HEK293 (cell line): ENCODE measurements around the gene CD2AP.

ENCODE experiments used
- CTCF ChIA-PET: fragments of 350-600 bp; formaldehyde crosslinking; extraction: SDS; loops from one replicate; lab custom pipeline; 2021; ENCODE audit warnings: antibody characterized with exemption; lab: Yijun Ruan, JAX
- POLR2A ChIA-PET: fragments of 300-600 bp; formaldehyde crosslinking; extraction: SDS; loops from one replicate; lab custom pipeline; 2020; ENCODE audit warnings: antibody characterized with exemption, inconsistent platforms; lab: Yijun Ruan, JAX
- H3K27ac ChIP-seq: fragments of 200-500 bp; sonication (Bioruptor generic); 2 replicates; pipeline ENCODE4 v1.5.1; 2014; ENCODE audit warnings: low read depth, low read length, control low read depth, inconsistent platforms; ENCODE audit errors: extremely low read depth
- H3K36me3 ChIP-seq, 2 experiments: fragments of 200-500 bp in 1 of 2; sonication (Bioruptor generic) in 1 of 2; 1 replicate in 1 of 2; 2 replicates in 1 of 2; pipeline ENCODE4 v1.5.1; 2014 to 2017; ENCODE audit warnings: inconsistent platforms in 2 of 2, low read length in 2 of 2; ENCODE audit not compliant: control insufficient read depth in 2 of 2, insufficient read depth in 1 of 2
- H3K4me1 ChIP-seq: fragments of 200-500 bp; sonication (Bioruptor generic); 2 replicates; pipeline ENCODE4 v1.5.1; 2014; ENCODE audit warnings: mild to moderate bottlenecking, low read length, inconsistent platforms; ENCODE audit not compliant: control insufficient read depth, insufficient read depth
- H3K4me3 ChIP-seq: 2 replicates; pipeline ENCODE4 v1.5.1; 2011; ENCODE audit warnings: low read depth, mild to moderate bottlenecking, control low read depth, low read length, moderate library complexity
- H3K9me3 ChIP-seq: fragments of 200-500 bp; sonication (Bioruptor generic); 2 replicates; pipeline ENCODE4 v1.5.1; 2014; ENCODE audit warnings: low read depth, low read length, inconsistent platforms; ENCODE audit not compliant: control insufficient read depth, insufficient read depth
- BCL11B ChIP-seq: fragments of 450-650 bp; formaldehyde crosslinking; IDR thresholded peaks from 2 replicates; pipeline ENCODE4 v1.5.1; 2016; ENCODE audit warnings: low read depth, missing biosample characterization, missing genetic modification characterization
- GLIS1 ChIP-seq: fragments of 450-650 bp; formaldehyde crosslinking; IDR thresholded peaks from 2 replicates; pipeline ENCODE4 v1.5.1; 2016; ENCODE audit warnings: missing biosample characterization, missing genetic modification characterization
- HOXA7 ChIP-seq: sonication (generic); formaldehyde crosslinking; IDR thresholded peaks from 2 replicates; pipeline ENCODE4 v1.8.1; 2022; ENCODE audit warnings: missing genetic modification reagents, borderline replicate concordance
- KLF7 ChIP-seq: fragments of 450-650 bp; formaldehyde crosslinking; IDR thresholded peaks from 2 replicates; pipeline ENCODE4 v1.5.1; 2016; ENCODE audit warnings: missing biosample characterization, missing genetic modification characterization, borderline replicate concordance
- MZF1 ChIP-seq: fragments of 450-650 bp; formaldehyde crosslinking; IDR thresholded peaks from 2 replicates; pipeline ENCODE4 v1.5.1; 2017; ENCODE audit warnings: missing biosample characterization, missing genetic modification characterization, borderline replicate concordance
- PRDM1 ChIP-seq: fragments of 450-650 bp; formaldehyde crosslinking; IDR thresholded peaks from 2 replicates; pipeline ENCODE4; 2016; ENCODE audit warnings: missing biosample characterization, missing genetic modification characterization
- SP7 ChIP-seq: fragments of 450-650 bp; formaldehyde crosslinking; IDR thresholded peaks from 2 replicates; pipeline ENCODE4 v1.5.1; 2016; ENCODE audit warnings: missing biosample characterization, missing genetic modification characterization
- YY2 ChIP-seq: fragments of 450-650 bp; formaldehyde crosslinking; IDR thresholded peaks from 2 replicates; pipeline ENCODE4 v1.5.1; 2016; ENCODE audit warnings: missing biosample characterization, missing genetic modification characterization
- ZBTB48 ChIP-seq: fragments of 450-650 bp; formaldehyde crosslinking; IDR thresholded peaks from 2 replicates; pipeline ENCODE4 v1.5.1; 2016; ENCODE audit warnings: missing biosample characterization, missing genetic modification characterization
- ZNF132 ChIP-seq: fragments of 450-650 bp; formaldehyde crosslinking; IDR thresholded peaks from 2 replicates; pipeline ENCODE4 v1.5.1; 2017; ENCODE audit warnings: missing biosample characterization, missing genetic modification characterization, borderline replicate concordance
- ZNF175 ChIP-seq: fragments of 450-650 bp; formaldehyde crosslinking; IDR thresholded peaks from 2 replicates; pipeline ENCODE4 v1.5.1; 2016; ENCODE audit warnings: missing biosample characterization, missing genetic modification characterization
- ZNF292 ChIP-seq: fragments of 450-650 bp; formaldehyde crosslinking; IDR thresholded peaks from 2 replicates; pipeline ENCODE4 v1.5.1; 2016; ENCODE audit warnings: low read depth, missing biosample characterization, missing genetic modification characterization, borderline replicate concordance
- ZNF510 ChIP-seq: fragments of 450-650 bp; formaldehyde crosslinking; IDR thresholded peaks from 2 replicates; pipeline ENCODE4 v1.5.1; 2018; ENCODE audit warnings: mild to moderate bottlenecking, missing genetic modification characterization, missing biosample characterization; ENCODE audit not compliant: insufficient replicate concordance
- ZNF514 ChIP-seq: fragments of 450-650 bp; formaldehyde crosslinking; IDR thresholded peaks from 2 replicates; pipeline ENCODE4 v1.5.1; 2016; ENCODE audit warnings: missing biosample characterization, missing genetic modification characterization
- ZNF521 ChIP-seq: fragments of 450-650 bp; formaldehyde crosslinking; IDR thresholded peaks from 2 replicates; pipeline ENCODE4 v1.5.1; 2017; ENCODE audit warnings: missing biosample characterization, mild to moderate bottlenecking, missing genetic modification characterization
- ZNF561 ChIP-seq: fragments of 450-650 bp; IDR thresholded peaks from 2 replicates; pipeline ENCODE4 v1.5.1; 2018; ENCODE audit warnings: missing biosample characterization, missing genetic modification characterization, borderline replicate concordance
- ZNF654 ChIP-seq: fragments of 450-650 bp; formaldehyde crosslinking; IDR thresholded peaks from 2 replicates; pipeline ENCODE4 v1.5.1; 2016; ENCODE audit warnings: low read depth, missing biosample characterization, missing genetic modification characterization
- ZNF830 ChIP-seq: fragments of 450-650 bp; IDR thresholded peaks from 2 replicates; pipeline ENCODE4 v1.5.0; 2018; ENCODE audit warnings: missing biosample characterization, missing genetic modification characterization, low read depth, mild to moderate bottlenecking, moderate library complexity
- TF ChIP-seq, protein P1 (sequence below): fragments of 450-650 bp; formaldehyde crosslinking; conservative IDR thresholded peaks from 2 replicates; pipeline ENCODE4 v1.5.1; 2016; ENCODE audit warnings: low read depth, missing biosample characterization, missing genetic modification characterization
- TF ChIP-seq, protein P2 (sequence below): fragments of 450-650 bp; formaldehyde crosslinking; IDR thresholded peaks from 2 replicates; pipeline ENCODE4 v1.5.1; 2017; ENCODE audit warnings: missing biosample characterization, missing genetic modification characterization
- TF ChIP-seq, protein P3 (sequence below): fragments of 450-650 bp; formaldehyde crosslinking; IDR thresholded peaks from 2 replicates; pipeline ENCODE4 v1.5.1; 2017; ENCODE audit warnings: missing biosample characterization, missing genetic modification characterization
- TF ChIP-seq, protein P4 (sequence below): fragments of 450-650 bp; formaldehyde crosslinking; IDR thresholded peaks from 2 replicates; pipeline ENCODE4; 2016; ENCODE audit warnings: missing biosample characterization, missing genetic modification characterization
- TF ChIP-seq, protein P5 (sequence below): fragments of 450-650 bp; formaldehyde crosslinking; IDR thresholded peaks from 2 replicates; pipeline ENCODE4 v1.5.1; 2016; ENCODE audit warnings: missing biosample characterization, missing genetic modification characterization

CD2AP gene

DNA sequence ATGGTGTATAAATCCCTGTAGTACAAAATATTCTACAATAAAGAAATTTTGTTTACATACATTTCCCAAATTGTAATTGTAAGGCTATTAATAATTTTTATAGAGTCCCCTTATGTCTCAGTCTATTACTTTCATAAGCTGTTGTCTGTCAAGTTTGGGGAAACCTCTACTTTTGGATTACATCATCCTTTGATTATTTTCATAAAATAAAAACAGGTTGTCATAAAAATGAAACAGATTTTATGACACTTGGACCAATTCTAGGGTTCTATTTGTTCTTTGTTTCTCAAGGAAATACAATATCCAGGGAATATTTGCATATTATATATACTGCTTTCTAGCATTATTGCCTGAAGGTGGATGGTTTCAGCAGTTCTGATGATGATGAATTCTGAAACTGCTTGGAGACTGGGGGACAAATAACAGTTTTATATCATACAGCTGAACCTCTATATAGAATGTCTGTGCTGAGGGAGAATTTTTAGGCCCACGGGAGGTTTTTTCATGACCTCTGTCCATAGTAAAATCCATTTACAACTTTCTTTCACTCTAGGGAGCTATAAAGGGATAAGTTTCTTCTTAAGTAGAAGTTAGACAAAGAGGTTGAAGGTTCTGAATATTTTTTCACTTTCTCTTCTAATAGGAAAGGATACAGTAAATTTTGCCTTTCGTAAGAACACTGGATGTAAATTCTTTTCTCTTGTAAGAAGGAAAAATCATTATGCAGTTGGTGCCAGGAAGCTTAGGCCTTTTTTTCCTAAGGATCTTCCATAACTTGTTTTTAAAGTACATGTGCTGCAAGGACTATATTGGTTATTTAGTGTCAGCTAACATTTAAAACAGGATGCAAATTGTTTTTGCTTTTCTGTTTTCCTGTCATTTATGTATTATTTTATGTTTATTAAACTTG, 58.0 kb downstream of the CD2AP start (continued):
- TF ChIP-seq, protein P1, sequence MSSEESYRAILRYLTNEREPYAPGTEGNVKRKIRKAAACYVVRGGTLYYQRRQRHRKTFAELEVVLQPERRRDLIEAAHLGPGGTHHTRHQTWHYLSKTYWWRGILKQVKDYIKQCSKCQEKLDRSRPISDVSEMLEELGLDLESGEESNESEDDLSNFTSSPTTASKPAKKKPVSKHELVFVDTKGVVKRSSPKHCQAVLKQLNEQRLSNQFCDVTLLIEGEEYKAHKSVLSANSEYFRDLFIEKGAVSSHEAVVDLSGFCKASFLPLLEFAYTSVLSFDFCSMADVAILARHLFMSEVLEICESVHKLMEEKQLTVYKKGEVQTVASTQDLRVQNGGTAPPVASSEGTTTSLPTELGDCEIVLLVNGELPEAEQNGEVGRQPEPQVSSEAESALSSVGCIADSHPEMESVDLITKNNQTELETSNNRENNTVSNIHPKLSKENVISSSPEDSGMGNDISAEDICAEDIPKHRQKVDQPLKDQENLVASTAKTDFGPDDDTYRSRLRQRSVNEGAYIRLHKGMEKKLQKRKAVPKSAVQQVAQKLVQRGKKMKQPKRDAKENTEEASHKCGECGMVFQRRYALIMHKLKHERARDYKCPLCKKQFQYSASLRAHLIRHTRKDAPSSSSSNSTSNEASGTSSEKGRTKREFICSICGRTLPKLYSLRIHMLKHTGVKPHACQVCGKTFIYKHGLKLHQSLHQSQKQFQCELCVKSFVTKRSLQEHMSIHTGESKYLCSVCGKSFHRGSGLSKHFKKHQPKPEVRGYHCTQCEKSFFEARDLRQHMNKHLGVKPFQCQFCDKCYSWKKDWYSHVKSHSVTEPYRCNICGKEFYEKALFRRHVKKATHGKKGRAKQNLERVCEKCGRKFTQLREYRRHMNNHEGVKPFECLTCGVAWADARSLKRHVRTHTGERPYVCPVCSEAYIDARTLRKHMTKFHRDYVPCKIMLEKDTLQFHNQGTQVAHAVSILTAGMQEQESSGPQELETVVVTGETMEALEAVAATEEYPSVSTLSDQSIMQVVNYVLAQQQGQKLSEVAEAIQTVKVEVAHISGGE (tag by site-specific recombination), result no peak
- TF ChIP-seq, protein P2, sequence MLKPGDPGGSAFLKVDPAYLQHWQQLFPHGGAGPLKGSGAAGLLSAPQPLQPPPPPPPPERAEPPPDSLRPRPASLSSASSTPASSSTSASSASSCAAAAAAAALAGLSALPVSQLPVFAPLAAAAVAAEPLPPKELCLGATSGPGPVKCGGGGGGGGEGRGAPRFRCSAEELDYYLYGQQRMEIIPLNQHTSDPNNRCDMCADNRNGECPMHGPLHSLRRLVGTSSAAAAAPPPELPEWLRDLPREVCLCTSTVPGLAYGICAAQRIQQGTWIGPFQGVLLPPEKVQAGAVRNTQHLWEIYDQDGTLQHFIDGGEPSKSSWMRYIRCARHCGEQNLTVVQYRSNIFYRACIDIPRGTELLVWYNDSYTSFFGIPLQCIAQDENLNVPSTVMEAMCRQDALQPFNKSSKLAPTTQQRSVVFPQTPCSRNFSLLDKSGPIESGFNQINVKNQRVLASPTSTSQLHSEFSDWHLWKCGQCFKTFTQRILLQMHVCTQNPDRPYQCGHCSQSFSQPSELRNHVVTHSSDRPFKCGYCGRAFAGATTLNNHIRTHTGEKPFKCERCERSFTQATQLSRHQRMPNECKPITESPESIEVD (tag by site-specific recombination), result peak; percentile 83
- TF ChIP-seq PRDM1 (tag by site-specific recombination), result 0 out of 2 replicates have a peak, but pooled peaks have one; percentile 11

DNA sequence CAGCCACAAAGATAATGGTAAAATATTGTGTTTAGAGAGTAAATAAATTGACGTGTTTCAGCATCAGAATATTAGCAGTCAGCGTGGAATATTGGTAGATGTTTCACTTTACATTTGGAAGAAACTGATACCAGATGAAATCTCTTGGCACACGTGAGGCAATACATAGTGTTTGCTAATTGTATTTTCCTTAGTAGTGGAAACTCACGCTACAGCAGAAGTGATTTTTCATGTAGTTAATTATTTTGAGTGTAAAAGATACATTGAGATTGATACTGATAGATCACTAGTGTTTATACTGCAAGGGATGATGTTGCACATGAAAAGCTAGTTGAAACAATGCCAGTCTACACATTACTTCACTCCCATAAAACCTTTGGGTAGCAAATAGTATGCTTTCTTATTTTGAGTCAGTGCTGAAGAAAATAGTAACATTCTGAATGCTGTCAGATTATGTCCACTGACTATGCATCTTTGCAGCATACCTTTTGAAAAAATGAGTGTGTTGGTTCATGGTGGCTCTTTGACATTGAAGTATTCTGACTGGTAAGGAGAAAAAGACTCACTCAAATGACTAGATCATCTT, 59.3 kb downstream of the CD2AP start:
- no peak overlapping the region for H3K4me3 ChIP-seq
- no peaks in the 10 kb centered on the region for H3K9me3 ChIP-seq
- peaks cover 30% of the 10 kb centered on the region for H3K4me1 ChIP-seq
- H3K27ac ChIP-seq, result no peak overlapping the region
- peaks cover 0 to 4% of the 10 kb centered on the region in 2 experiments; a peak in 2 of 3 replicates for H3K36me3 ChIP-seq
- ChIA-PET POLR2A (no interaction called here), CTCF (interaction anchor here (0.7 kb wide), 1 partner anchor 123 kb away, joined by 4 read pairs; no protein-coding TSS in a partner anchor)
- TF ChIP-seq BCL11B (tag by site-specific recombination), result no peak
- TF ChIP-seq ZBTB48 (tag by site-specific recombination), result no peak
- TF ChIP-seq ZNF514 (tag by site-specific recombination), result no peak
- no peak for TF ChIP-seq ZNF132 (tag by site-specific recombination)
- TF ChIP-seq, protein P2 (tag by site-specific recombination), result peak; percentile 95
- TF ChIP-seq ZNF292 (tag by site-specific recombination), result no peak
- TF ChIP-seq ZNF654, result 0 out of 2 replicates have a peak, but pooled peaks have one; percentile 9
- TF ChIP-seq ZNF830 (tag by site-specific recombination), result no peak
- TF ChIP-seq ZNF561, result peak; percentile 38; the same call in 1 of the 2 replicates
- TF ChIP-seq MZF1 (tag by site-specific recombination), result 0 out of 2 replicates have a peak, but pooled peaks have one; percentile 50
- no peak for TF ChIP-seq ZNF175 (tag by site-specific recombination)
- TF ChIP-seq ZNF521 (tag by site-specific recombination), result no peak
- TF ChIP-seq, protein P3, sequence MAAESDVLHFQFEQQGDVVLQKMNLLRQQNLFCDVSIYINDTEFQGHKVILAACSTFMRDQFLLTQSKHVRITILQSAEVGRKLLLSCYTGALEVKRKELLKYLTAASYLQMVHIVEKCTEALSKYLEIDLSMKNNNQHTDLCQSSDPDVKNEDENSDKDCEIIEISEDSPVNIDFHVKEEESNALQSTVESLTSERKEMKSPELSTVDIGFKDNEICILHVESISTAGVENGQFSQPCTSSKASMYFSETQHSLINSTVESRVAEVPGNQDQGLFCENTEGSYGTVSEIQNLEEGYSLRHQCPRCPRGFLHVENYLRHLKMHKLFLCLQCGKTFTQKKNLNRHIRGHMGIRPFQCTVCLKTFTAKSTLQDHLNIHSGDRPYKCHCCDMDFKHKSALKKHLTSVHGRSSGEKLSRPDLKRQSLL (tag by site-specific recombination), result no peak
- TF ChIP-seq SP7 (tag by site-specific recombination), result no peak
- TF ChIP-seq ZNF510 (tag by site-specific recombination), result no peak
- TF ChIP-seq HOXA7 (CRISPR knock-in tag), result no peak
- TF ChIP-seq KLF7 (tag by site-specific recombination), result no peak
- TF ChIP-seq YY2 (tag by site-specific recombination), result no peak
- TF ChIP-seq, protein P4, sequence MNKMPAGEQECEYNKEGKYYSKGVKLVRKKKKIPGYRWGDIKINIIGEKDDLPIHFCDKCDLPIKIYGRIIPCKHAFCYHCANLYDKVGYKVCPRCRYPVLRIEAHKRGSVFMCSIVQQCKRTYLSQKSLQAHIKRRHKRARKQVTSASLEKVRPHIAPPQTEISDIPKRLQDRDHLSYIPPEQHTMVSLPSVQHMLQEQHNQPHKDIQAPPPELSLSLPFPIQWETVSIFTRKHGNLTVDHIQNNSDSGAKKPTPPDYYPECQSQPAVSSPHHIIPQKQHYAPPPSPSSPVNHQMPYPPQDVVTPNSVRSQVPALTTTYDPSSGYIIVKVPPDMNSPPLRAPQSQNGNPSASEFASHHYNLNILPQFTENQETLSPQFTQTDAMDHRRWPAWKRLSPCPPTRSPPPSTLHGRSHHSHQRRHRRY (tag by site-specific recombination), result no peak
- no peak for TF ChIP-seq GLIS1 (tag by site-specific recombination)
- TF ChIP-seq, protein P5, sequence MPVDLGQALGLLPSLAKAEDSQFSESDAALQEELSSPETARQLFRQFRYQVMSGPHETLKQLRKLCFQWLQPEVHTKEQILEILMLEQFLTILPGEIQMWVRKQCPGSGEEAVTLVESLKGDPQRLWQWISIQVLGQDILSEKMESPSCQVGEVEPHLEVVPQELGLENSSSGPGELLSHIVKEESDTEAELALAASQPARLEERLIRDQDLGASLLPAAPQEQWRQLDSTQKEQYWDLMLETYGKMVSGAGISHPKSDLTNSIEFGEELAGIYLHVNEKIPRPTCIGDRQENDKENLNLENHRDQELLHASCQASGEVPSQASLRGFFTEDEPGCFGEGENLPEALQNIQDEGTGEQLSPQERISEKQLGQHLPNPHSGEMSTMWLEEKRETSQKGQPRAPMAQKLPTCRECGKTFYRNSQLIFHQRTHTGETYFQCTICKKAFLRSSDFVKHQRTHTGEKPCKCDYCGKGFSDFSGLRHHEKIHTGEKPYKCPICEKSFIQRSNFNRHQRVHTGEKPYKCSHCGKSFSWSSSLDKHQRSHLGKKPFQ (tag by site-specific recombination), result no peak
